HepG2 (cell line): ENCODE results near the gene HEYL. TPM values are rescaled to one million over a fixed set of nuclear protein-coding genes. Genes with fewer than 3 reads are reported as not detected.

Experiments used
- ATAC-seq: fragments of 200-7000 bp; cut with Tn5 transposase; 3 replicates; pipeline ENCODE4 v1.9.1; 2020; ENCODE audit warnings: mild to moderate bottlenecking, moderate library complexity
- BruUV-seq: library from RNA; stranded (reverse); fragments of 400-500 nt; replicated peaks from 2 replicates; lab custom pipeline; 2021; lab: Mats Ljungman, UMichigan
- CTCF ChIA-PET: fragments of 300-600 bp; formaldehyde crosslinking; extraction: SDS; loops from one replicate; lab custom pipeline; 2021; ENCODE audit warnings: low total read pairs, inconsistent platforms, low intra/inter-chr PET ratio; lab: Yijun Ruan, JAX
- POLR2A ChIA-PET: fragments of 350-600 bp; sonication (Branson Sonifier 250); formaldehyde crosslinking; loops from one replicate; lab custom pipeline; 2020; ENCODE audit warnings: antibody characterized with exemption, inconsistent platforms; lab: Yijun Ruan, JAX
- DNase-seq: peaks from one replicate; pipeline ENCODE4 v3.0.0-alpha.2; 2015; ENCODE audit warnings: low spot score
- FAIRE-seq: peaks from 3 replicates; lab custom pipeline; 2011; peaks lifted over from hg19 to GRCh38; lab: Jason Lieb, UNC
- H2AFZ ChIP-seq: one replicate; pipeline ENCODE4 v1.6.1; 2011; ENCODE audit warnings: low read length, inconsistent platforms
- H3K27ac ChIP-seq: fragments of 300-600 bp; 3 replicates; pipeline ENCODE4 v1.8.0; 2011; ENCODE audit warnings: mixed run types, mild to moderate bottlenecking, mixed read lengths, low read length, inconsistent platforms; ENCODE audit not compliant: insufficient read depth; ENCODE audit errors: extremely low read length
- H3K27me3 ChIP-seq, 2 experiments: fragments of 200-600 bp in 1 of 2; 2 replicates in 1 of 2; 3 replicates in 1 of 2; pipeline versions ENCODE4 v1.6.0 to v1.8.0; 2011; ENCODE audit warnings: low read length in 2 of 2, mild to moderate bottlenecking in 2 of 2, moderate library complexity in 2 of 2, inconsistent platforms in 1 of 2; ENCODE audit not compliant: insufficient read depth in 2 of 2, control insufficient read depth in 1 of 2
- H3K36me3 ChIP-seq, 2 experiments: fragments of 200-600 bp in 1 of 2; replicated peaks in 1 of 2; 2 replicates in 1 of 2; 3 replicates in 1 of 2; pipeline versions ENCODE4 v1.5.1 to v1.8.0; 2011; ENCODE audit warnings: low read length in 2 of 2, inconsistent platforms in 1 of 2; ENCODE audit not compliant: insufficient read depth in 2 of 2, control insufficient read depth in 1 of 2
- H3K4me1 ChIP-seq: 2 replicates; pipeline ENCODE4 v1.5.1; 2012; ENCODE audit warnings: low read length, inconsistent platforms; ENCODE audit not compliant: insufficient read depth
- H3K4me2 ChIP-seq: 2 replicates; pipeline ENCODE4 v1.6.0; 2011; ENCODE audit warnings: low read depth, low read length, inconsistent platforms
- H3K4me3 ChIP-seq, 3 experiments: fragments of 200-600 bp in 1 of 3; sonication (generic), shearing (Covaris generic) in 1 of 3; replicated peaks in 1 of 3; 2 replicates each; pipeline ENCODE4 v1.5.1; 2011 to 2016; ENCODE audit warnings: low read length in 3 of 3, inconsistent platforms in 2 of 3, low read depth in 2 of 3, mild to moderate bottlenecking in 2 of 3, control low read depth in 1 of 3, mixed read lengths in 1 of 3; ENCODE audit not compliant: insufficient read depth in 1 of 3
- H3K79me2 ChIP-seq: one replicate; pipeline ENCODE4 v1.6.1; 2011; ENCODE audit warnings: low read length, inconsistent platforms; ENCODE audit not compliant: insufficient read depth
- H3K9ac ChIP-seq: 2 replicates; pipeline ENCODE4 v1.6.0; 2011; ENCODE audit warnings: mild to moderate bottlenecking, low read depth, low read length, inconsistent platforms; ENCODE audit not compliant: insufficient read depth
- H3K9me3 ChIP-seq: 2 replicates; pipeline ENCODE4 v1.5.1; 2012; ENCODE audit warnings: mild to moderate bottlenecking, low read length
- H4K20me1 ChIP-seq: 2 replicates; pipeline ENCODE4 v1.6.0; 2011; ENCODE audit warnings: inconsistent platforms, mild to moderate bottlenecking, low read length, moderate library complexity; ENCODE audit not compliant: insufficient read depth
- HDAC2 ChIP-seq: sonication (generic); formaldehyde crosslinking; IDR thresholded peaks from 2 replicates; pipeline ENCODE4 v1.4.0; 2020; ENCODE audit warnings: missing genetic modification reagents
- JUNB ChIP-seq: sonication (generic); formaldehyde crosslinking; IDR thresholded peaks from 2 replicates; pipeline ENCODE4 v1.8.0; 2022; ENCODE audit warnings: missing genetic modification reagents, mild to moderate bottlenecking, borderline replicate concordance
- KLF16 ChIP-seq, 2 experiments: sonication (generic) in 1 of 2; formaldehyde crosslinking in 1 of 2; IDR thresholded peaks; 2 replicates each; pipeline versions ENCODE4 v1.6.1 to v1.8.0; 2016 to 2023; ENCODE audit warnings: missing genetic modification reagents in 2 of 2, missing compliant biosample characterization in 1 of 2
- SIN3B ChIP-seq: fragments of 150-350 bp; IDR thresholded peaks from 2 replicates; pipeline ENCODE4 v1.6.1; 2014; ENCODE audit warnings: low read length
- ZNF354B ChIP-seq: sonication (generic); formaldehyde crosslinking; IDR thresholded peaks from 2 replicates; pipeline ENCODE4 v1.8.0; 2022; ENCODE audit warnings: mild to moderate bottlenecking, missing genetic modification reagents
- ZNF510 ChIP-seq: sonication (generic); formaldehyde crosslinking; IDR thresholded peaks from 2 replicates; pipeline ENCODE4 v1.4.0; 2020; ENCODE audit warnings: low read depth, mild to moderate bottlenecking, missing genetic modification reagents
- ZNF562 ChIP-seq: sonication (generic); formaldehyde crosslinking; IDR thresholded peaks from 2 replicates; pipeline ENCODE4 v1.8.0; 2022; ENCODE audit warnings: missing genetic modification reagents, borderline replicate concordance
- ZNF629 ChIP-seq: sonication (generic); formaldehyde crosslinking; conservative IDR thresholded peaks from 2 replicates; pipeline ENCODE4 v1.5.0; 2020; ENCODE audit warnings: missing genetic modification reagents
- WGBS: methylation state at CpG from one replicate; pipeline ENCODE4 v1.1.6; 2017; ENCODE audit warnings: low lambda C conversion rate; 5-methylcytosine and 5-hydroxymethylcytosine counted together
- in situ Hi-C: cut with HindIII; loops from 2 replicates; pipeline ENCODE4 v1.10.0; 2017; ENCODE audit warnings: low pct_unique_long_range_greater_than_20kb; ENCODE audit not compliant: extremely low pct_ligation_motif_present
- intact Hi-C: fragments of 100-400 bp; cut with micrococcal nuclease; formaldehyde crosslinking; loops from one replicate; pipeline ENCODE4 v1.10.0; 2022; ENCODE audit not compliant: unreplicated experiment
- polyA plus RNA-seq, 8 experiments: library from polyadenylated mRNA; depleted of rRNA in 3 of 8; stranded (reverse) in 7 of 8; unstranded in 1 of 8; fragments of >200 nt; fragmentation: Illumina TruSeq in 4 of 8; extraction: Trizol in 4 of 8; gene quantifications; 2 replicates each; pipeline versions ENCODE4 v1.2.1 to v1.2.3, GENCODE V29; 2011 to 2016; ENCODE audit warnings: low read depth in 4 of 8, missing spikeins in 1 of 8, mixed read lengths in 1 of 8; ENCODE audit not compliant: insufficient read depth in 1 of 8
- total RNA-seq, 5 experiments: library from RNA; depleted of rRNA; stranded (reverse); fragments of >200 nt; fragmentation: Illumina TruSeq; extraction: Trizol; gene quantifications; 2 replicates each; pipeline ENCODE4 v1.2.3, GENCODE V29; 2016; ENCODE audit warnings: low read depth in 1 of 5

HEYL gene
- total and polyA plus RNA-seq, 2 of the 13 experiments (the other 11 are each of a cell fraction or from before 2014, with no cell fraction given), result 0.03 to 0.04 TPM

DNA sequence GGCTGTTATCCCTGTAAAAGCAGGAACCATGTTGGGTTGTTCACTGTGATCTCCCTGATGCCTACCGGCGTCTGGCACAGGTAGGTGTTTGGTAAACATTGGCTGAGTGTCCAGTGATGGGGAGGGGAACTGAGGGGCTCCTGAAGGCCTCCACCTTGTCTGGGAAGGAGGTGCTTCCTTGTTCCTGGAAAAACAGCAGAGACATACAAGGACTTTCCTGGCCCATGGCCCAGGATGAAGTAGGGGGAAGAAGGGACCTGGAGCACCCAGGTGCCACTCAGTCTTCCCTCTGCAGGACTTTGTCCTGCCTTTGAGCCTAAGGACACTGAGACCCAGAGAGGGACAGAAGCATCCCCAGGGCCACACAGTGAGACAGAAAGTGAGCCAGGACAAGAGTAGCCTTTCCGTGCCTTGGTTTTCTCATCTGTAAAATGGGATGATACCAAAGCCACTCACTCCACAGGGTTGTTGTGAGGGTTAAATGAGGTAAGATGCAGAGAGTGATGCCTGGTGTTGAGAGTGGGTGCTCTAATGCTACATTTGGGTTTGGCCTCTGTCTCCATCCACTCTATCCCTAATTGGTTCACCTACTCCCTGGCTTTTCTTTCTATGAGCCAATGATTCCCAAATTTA lies 6.1 kb upstream of the HEYL start:
- H3K9me3 ChIP-seq, result no peaks in the 10 kb centered on the region
- no peak overlapping the region for H3K9ac ChIP-seq
- BruUV-seq, result no TSS peak
- ATAC-seq (no peak), DNase-seq (no peak), FAIRE-seq (no peak)
- CTCF ChIA-PET, result no interaction called here
- intact Hi-C loops, result no loop called here
- no peak for TF ChIP-seq ZNF510
- TF ChIP-seq ZNF629, result peak; percentile 54; the same call in 1 of the 2 replicates
- in situ Hi-C loops, result no loop called here
- POLR2A ChIA-PET, result no interaction called here
- no peaks in the 10 kb centered on the region for H3K36me3 ChIP-seq
- no peak overlapping the region for H3K4me2 ChIP-seq
- no peaks in the 10 kb centered on the region for H3K4me1 ChIP-seq
- peaks cover 0 to 22% of the 10 kb centered on the region in 2 experiments; a peak in 4 of 5 replicates for H3K27me3 ChIP-seq
- H3K79me2 ChIP-seq, result no peaks in the 10 kb centered on the region
- H3K4me3 ChIP-seq, result no peak overlapping the region
- H4K20me1 ChIP-seq, result no peaks in the 10 kb centered on the region
- no peak overlapping the region for H3K27ac ChIP-seq
- H2AFZ ChIP-seq, result no peak overlapping the region
- 25% methylated on average over 2 of the region's 3 CpGs for WGBS

DNA sequence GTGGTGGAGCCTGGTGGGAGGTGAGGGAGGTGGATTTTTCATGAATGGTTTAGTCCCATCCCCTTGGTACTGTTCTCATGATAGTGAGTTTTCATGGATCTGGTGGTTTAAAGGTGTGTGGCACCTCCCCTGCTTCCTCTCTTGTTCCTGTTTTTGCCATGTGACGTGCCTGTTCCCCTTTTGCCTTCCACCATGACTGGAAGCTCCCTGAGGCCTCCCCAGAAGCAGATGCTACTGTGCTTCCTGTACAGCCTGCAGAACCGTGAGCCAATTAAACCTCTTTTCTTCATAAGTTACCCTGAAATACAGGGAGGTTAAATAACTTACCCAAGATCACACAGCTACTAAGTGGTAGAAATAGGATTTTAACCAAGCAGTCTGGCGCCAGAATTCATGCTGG lies 4.3 kb upstream of the HEYL start:
- Histone ChIP-seq H3K79me2 (no peaks in the 10 kb centered on the region), H3K9ac (no peak overlapping the region), H2AFZ (no peak overlapping the region), H3K9me3 (no peaks in the 10 kb centered on the region), H4K20me1 (no peaks in the 10 kb centered on the region), H3K27ac (no peak overlapping the region), H3K27me3 (peaks cover 0 to 20% of the 10 kb centered on the region in 2 experiments; a peak in 3 of 5 replicates), H3K4me3 (no peak overlapping the region), H3K4me1 (no peaks in the 10 kb centered on the region), H3K36me3 (no peaks in the 10 kb centered on the region), H3K4me2 (no peak overlapping the region)
- FAIRE-seq (no peak), ATAC-seq (no peak), DNase-seq (no peak)
- intact Hi-C loops (no loop called here), in situ Hi-C loops (no loop called here)
- POLR2A ChIA-PET, result no interaction called here
- BruUV-seq, result no TSS peak
- TF ChIP-seq KLF16 (CRISPR knock-in tag; IDR thresholded peaks at IDR 0.05), result no peak
- no peak for TF ChIP-seq HDAC2 (CRISPR knock-in tag)
- TF ChIP-seq SIN3B, result no peak
- TF ChIP-seq ZNF562 (CRISPR knock-in tag), result no peak
- TF ChIP-seq JUNB (CRISPR knock-in tag), result no peak
- TF ChIP-seq ZNF354B, result no peak
- WGBS, result 21% methylated on average over 3 of the region's 3 CpGs
- CTCF ChIA-PET, result no interaction called here
